GM10248 (cell line): Measurements from ENCODE around the gene ADAMTS16.

Source experiments
- CTCF ChIA-PET: fragments of 300-600 bp; sonication (Branson Sonifier 250); formaldehyde crosslinking; extraction: SDS; loops from one replicate; lab custom pipeline; 2021; ENCODE audit warnings: antibody characterized with exemption; lab: Yijun Ruan, JAX
- POLR2A ChIA-PET: fragments of 350-650 bp; sonication (Branson Sonifier 250); formaldehyde crosslinking; extraction: SDS; loops from one replicate; lab custom pipeline; 2020; ENCODE audit warnings: antibody characterized with exemption; lab: Yijun Ruan, JAX
- DNase-seq: peaks from one replicate; pipeline ENCODE4 v3.0.0; 2012; ENCODE audit errors: extremely low spot score
- CTCF ChIP-seq: IDR thresholded peaks from 2 replicates; pipeline ENCODE4 v1.5.1; 2012; ENCODE audit warnings: mild to moderate bottlenecking, low read depth; ENCODE audit errors: extremely low read depth, missing control alignments, control extremely low read depth

Gene ADAMTS16

GRCh38 chr5:5105531-5105930 is 34.6 kb upstream of the ADAMTS16 start:
- ChIA-PET CTCF (no interaction called here), POLR2A (no interaction called here)
- no peak for DNase-seq
- TF ChIP-seq CTCF: no peak

GRCh38 chr5:5116956-5117355 is 23.2 kb upstream of the ADAMTS16 start:
- ChIA-PET POLR2A (no interaction called here), CTCF (no interaction called here)
- TF ChIP-seq CTCF: no peak
- no peak for DNase-seq

- POLR2A ChIA-PET: no interaction called here
- no peak for TF ChIP-seq CTCF
- no peak for DNase-seq
- CTCF ChIA-PET: interaction anchor here (2.1 kb wide), 1 partner anchor 11 kb away, joined by 7 read pairs; no protein-coding TSS in a partner anchor
Observed at GRCh38 chr5:5122776-5123175, 17.4 kb upstream of the ADAMTS16 start.

- CTCF ChIA-PET: interaction anchor here (0.9 to 2.1 kb wide), 3 partner anchors 10 to 249 kb away, joined by 3 to 7 read pairs (median 4); no protein-coding TSS in a partner anchor
- DNase-seq: no peak
- POLR2A ChIA-PET: no interaction called here
- TF ChIP-seq CTCF: no peak
Observed at GRCh38 chr5:5124231-5124630, 15.9 kb upstream of the ADAMTS16 start.

- POLR2A ChIA-PET: no interaction called here
- no peak for TF ChIP-seq CTCF
- no peak for DNase-seq
- CTCF ChIA-PET: interaction anchor here (0.9 kb wide), 1 partner anchor 24 kb away, joined by 3 read pairs; no protein-coding TSS in a partner anchor
Observed at GRCh38 chr5:5126444-5126843, 13.7 kb upstream of the ADAMTS16 start.

GRCh38 chr5:5128766-5129165 is 11.4 kb upstream of the ADAMTS16 start:
- ChIA-PET CTCF (interaction anchor here (1.8 kb wide), 1 partner anchor 14 kb away, joined by 7 read pairs; no protein-coding TSS in a partner anchor), POLR2A (no interaction called here)
- no peak for TF ChIP-seq CTCF
- DNase-seq: no peak
